ENCODE data around the gene DNAH3. TPM values are rescaled to one million over a fixed set of nuclear protein-coding genes. Genes with fewer than 3 reads are reported as not detected.

DNAH3 gene
- total and polyA plus RNA-seq, 4 donors: not detected

DNA sequence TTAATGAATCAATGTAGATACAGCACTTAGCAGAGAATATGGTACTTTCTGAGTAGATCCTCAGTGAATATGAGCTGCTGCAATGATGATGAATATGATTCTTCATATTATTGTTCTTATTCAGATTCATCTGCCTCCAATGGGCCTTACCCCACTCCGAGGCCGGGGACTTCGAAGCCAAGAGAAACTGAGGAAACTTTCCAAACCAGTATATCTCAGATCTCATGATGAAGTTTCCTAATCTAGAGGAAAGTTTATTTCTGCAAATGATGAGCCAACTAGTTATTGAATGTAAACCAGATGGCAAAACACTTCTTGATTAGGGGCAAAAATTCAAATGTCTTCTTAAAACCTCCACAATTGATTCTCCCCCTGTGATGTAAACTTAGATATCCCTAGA lies 226.8 kb downstream of the DNAH3 start:
- H3K4me1 ChIP-seq (ENCODE audit: control insufficient read depth in 1 of 2, insufficient read depth in 2 of 2, low read length in 2 of 2): no peaks in the 10 kb centered on the region

DNA sequence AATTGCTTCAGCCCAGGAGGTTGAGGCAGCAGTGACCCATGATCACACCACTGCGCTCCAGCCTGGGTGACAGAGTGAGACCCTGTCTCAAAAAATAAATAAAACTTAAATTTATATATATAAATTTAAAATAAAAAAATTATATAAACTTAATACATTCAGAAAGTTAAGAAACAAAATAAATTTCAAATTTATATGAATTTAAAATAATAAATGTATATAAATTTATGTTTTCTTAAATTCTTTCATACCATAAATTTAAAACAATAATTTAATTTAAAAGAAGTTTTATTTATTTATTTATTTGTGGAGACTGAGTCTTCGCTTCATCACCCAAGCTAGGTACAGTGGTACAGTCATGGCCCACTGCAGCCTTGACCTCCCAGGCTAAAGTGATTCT lies 229.8 kb downstream of the DNAH3 start:
- Histone ChIP-seq H3K36me3 (ENCODE audit: control insufficient read depth in 1 of 2, insufficient read depth in 2 of 2, low read length in 1 of 2) (peaks cover 0 to 4% of the 10 kb centered on the region in 2 donors), H3K4me1 (ENCODE audit: control insufficient read depth in 1 of 2, insufficient read depth in 2 of 2, low read length in 2 of 2) (no peaks in the 10 kb centered on the region), H3K4me3 (ENCODE audit: low read length in 2 of 2) (no peak overlapping the region), H3K27ac (ENCODE audit: low read depth in 1 of 2, low read length in 2 of 2) (no peak overlapping the region), H3K27me3 (ENCODE audit: control insufficient read depth in 1 of 2, insufficient read depth in 2 of 2, low read length in 1 of 2) (no peaks in the 10 kb centered on the region), H3K9me3 (ENCODE audit: control insufficient read depth, low read length) (no peaks in the 10 kb centered on the region)
- 99 to 100% methylated on average over 2 of the region's 2 CpGs for WGBS, 2 donors
- intact Hi-C loops (cut with DNase I): no loop called here
- DNase-seq: no peak
- ATAC-seq (ENCODE audit: low FRiP score): no peak

More for the DNA sequence above, 226.8 kb downstream of the DNAH3 start:
- no peak overlapping the region for H3K4me3 ChIP-seq (ENCODE audit: low read length in 2 of 2)
- H3K27me3 ChIP-seq (ENCODE audit: control insufficient read depth in 1 of 2, insufficient read depth in 2 of 2, low read length in 1 of 2): no peaks in the 10 kb centered on the region
- DNase-seq (no peak), ATAC-seq (ENCODE audit: low FRiP score) (no peak)
- peaks cover 0 to 4% of the 10 kb centered on the region in 2 donors for H3K36me3 ChIP-seq (ENCODE audit: control insufficient read depth in 1 of 2, insufficient read depth in 2 of 2, low read length in 1 of 2)
- intact Hi-C loops (cut with DNase I): no loop called here
- no peak overlapping the region for H3K27ac ChIP-seq (ENCODE audit: low read depth in 1 of 2, low read length in 2 of 2)
- H3K9me3 ChIP-seq (ENCODE audit: control insufficient read depth, low read length): no peaks in the 10 kb centered on the region
- WGBS, 2 donors: 87% methylated on average over 3 of the region's 3 CpGs

DNA sequence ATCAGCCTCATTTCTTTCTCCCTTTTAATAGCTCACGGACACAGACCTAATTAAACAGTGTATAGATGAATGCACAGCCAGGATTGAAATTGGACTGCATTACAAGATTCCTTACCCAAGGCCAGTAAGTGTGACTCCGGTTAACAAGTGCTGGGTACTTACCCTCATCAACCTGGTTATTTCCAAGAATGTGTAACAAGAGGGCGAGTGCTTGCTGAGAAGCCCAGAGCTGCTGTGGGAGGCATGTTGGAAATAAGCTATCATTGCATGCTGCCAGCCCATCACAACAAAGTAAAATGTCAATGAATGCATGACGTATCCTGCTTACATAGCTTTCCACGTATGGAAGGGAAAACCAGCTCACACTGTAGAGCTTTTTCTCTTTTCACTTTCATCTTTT lies 230.6 kb downstream of the DNAH3 start:
- WGBS, 2 donors: 87 to 90% methylated on average over 5 of the region's 5 CpGs
- H3K36me3 ChIP-seq (ENCODE audit: control insufficient read depth in 1 of 2, insufficient read depth in 2 of 2, low read length in 1 of 2): peaks cover 0 to 2% of the 10 kb centered on the region in 2 donors
- no peak overlapping the region for H3K4me3 ChIP-seq (ENCODE audit: low read length in 2 of 2)
- no peaks in the 10 kb centered on the region for H3K27me3 ChIP-seq (ENCODE audit: control insufficient read depth in 1 of 2, insufficient read depth in 2 of 2, low read length in 1 of 2)
- no peak for ATAC-seq (ENCODE audit: low FRiP score)
- H3K27ac ChIP-seq (ENCODE audit: low read depth in 1 of 2, low read length in 2 of 2): no peak overlapping the region
- no peaks in the 10 kb centered on the region for H3K4me1 ChIP-seq (ENCODE audit: control insufficient read depth in 1 of 2, insufficient read depth in 2 of 2, low read length in 2 of 2)
- no peak for DNase-seq
- no peaks in the 10 kb centered on the region for H3K9me3 ChIP-seq (ENCODE audit: control insufficient read depth, low read length)
- intact Hi-C loops (cut with DNase I): no loop called here

DNA sequence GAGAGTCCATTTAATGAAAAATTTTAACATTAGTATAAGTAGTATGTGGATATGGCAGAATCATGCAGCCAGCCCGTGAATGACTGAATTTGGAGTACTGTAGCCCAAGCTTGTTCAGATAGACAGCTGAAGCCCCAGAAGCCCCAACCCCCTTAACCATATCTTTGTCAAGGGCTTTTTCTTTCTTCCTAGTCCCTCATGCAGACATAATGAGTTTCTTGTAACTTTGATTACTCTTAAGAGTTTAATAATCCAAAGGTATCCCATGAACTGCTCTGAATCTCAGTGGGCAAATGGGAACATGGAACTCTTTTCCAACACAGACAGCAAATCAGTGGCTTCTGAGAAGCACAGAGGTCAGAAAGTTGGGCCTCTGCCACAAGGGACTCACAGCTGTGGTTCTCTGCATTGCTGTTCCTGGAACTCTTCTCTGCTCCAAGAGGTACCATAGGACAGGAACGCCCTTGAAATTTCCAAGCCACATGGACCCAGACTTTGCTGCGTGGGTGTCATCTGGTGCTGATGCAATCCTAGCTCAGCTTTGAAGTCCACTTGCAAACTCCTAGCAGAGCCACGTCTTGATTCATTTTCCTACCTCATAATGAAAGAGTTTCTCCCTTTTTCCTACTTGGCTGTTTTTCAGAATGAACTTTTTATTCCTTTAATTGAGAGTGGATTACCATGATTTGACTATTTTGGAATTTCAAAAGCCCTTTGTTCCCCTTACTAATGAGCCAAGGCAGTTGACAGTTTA lies 232.0 kb downstream of the DNAH3 start:
- H3K36me3 ChIP-seq (ENCODE audit: control insufficient read depth in 1 of 2, insufficient read depth in 2 of 2, low read length in 1 of 2): peaks cover 0 to 2% of the 10 kb centered on the region in 2 donors
- intact Hi-C loops (cut with DNase I): loop anchor here in 1 of 2 donors (10.0 kb wide), 1 partner anchor 386 kb away; no protein-coding TSS in a partner anchor
- WGBS, 2 donors: 61 to 68% methylated on average over 4 of the region's 4 CpGs
- H3K9me3 ChIP-seq (ENCODE audit: control insufficient read depth, low read length): no peaks in the 10 kb centered on the region
- ATAC-seq (ENCODE audit: low FRiP score): peak; percentile 27
- H3K27ac ChIP-seq (ENCODE audit: low read depth in 1 of 2, low read length in 2 of 2): no peak overlapping the region
- peak in 1 of 2 donors; percentile 65 for DNase-seq
- H3K4me1 ChIP-seq (ENCODE audit: control insufficient read depth in 1 of 2, insufficient read depth in 2 of 2, low read length in 2 of 2): no peaks in the 10 kb centered on the region
- H3K4me3 ChIP-seq (ENCODE audit: low read length in 2 of 2): no peak overlapping the region
- H3K27me3 ChIP-seq (ENCODE audit: control insufficient read depth in 1 of 2, insufficient read depth in 2 of 2, low read length in 1 of 2): no peaks in the 10 kb centered on the region

DNA sequence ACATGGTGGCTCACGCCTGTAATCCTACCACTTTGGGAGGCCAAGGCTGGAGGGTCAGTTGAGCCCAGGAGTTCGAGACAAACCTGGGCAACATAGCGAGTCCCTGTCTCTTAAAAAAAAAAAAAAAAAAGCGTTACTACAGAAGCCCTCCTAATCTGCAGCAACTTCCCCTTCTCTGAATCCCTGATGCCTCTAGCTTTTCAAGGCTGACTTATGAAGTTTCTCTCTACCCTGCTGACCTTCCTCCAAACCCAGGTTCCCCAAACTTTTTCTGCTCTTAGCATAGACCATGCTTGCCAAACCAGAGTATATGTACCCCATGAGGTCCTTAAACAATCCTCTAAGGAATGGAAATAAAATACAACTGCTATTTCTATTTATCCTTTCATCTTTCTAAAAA lies 233.7 kb downstream of the DNAH3 start:
- Histone ChIP-seq H3K36me3 (ENCODE audit: control insufficient read depth in 1 of 2, insufficient read depth in 2 of 2, low read length in 1 of 2) (peaks cover 0 to 2% of the 10 kb centered on the region in 2 donors), H3K27ac (ENCODE audit: low read depth in 1 of 2, low read length in 2 of 2) (no peak overlapping the region), H3K27me3 (ENCODE audit: control insufficient read depth in 1 of 2, insufficient read depth in 2 of 2, low read length in 1 of 2) (no peaks in the 10 kb centered on the region), H3K4me3 (ENCODE audit: low read length in 2 of 2) (no peak overlapping the region), H3K4me1 (ENCODE audit: control insufficient read depth in 1 of 2, insufficient read depth in 2 of 2, low read length in 2 of 2) (no peaks in the 10 kb centered on the region), H3K9me3 (ENCODE audit: control insufficient read depth, low read length) (no peaks in the 10 kb centered on the region)
- DNase-seq (no peak), ATAC-seq (ENCODE audit: low FRiP score) (no peak)
- intact Hi-C loops (cut with DNase I): loop anchor here in 1 of 2 donors (10.0 kb wide), 1 partner anchor 388 kb away; no protein-coding TSS in a partner anchor
- WGBS, 2 donors: 88 to 91% methylated on average over 4 of the region's 4 CpGs

DNA sequence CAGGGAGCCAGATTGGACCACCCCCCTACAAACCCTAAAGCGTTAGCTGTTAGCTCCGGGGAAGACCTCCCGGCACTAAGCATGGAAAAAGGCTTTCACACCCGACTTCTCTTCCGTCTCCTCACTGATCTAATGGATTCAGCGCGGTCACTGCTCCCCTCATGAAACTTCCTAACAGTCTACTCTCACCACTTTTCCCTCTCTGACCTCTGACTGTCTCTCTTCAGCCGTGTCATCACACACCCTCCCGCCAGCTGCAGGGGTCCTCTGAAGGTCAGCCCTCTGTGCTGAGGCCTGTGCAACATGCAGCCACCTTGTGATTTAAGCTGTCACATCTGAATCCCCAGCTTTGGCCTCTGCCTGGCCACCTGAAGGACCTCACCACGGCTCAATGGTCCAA lies 234.4 kb downstream of the DNAH3 start:
- Histone ChIP-seq H3K27ac (ENCODE audit: low read depth in 1 of 2, low read length in 2 of 2) (no peak overlapping the region), H3K4me1 (ENCODE audit: control insufficient read depth in 1 of 2, insufficient read depth in 2 of 2, low read length in 2 of 2) (peaks cover 1 to 2% of the 10 kb centered on the region in 2 donors), H3K27me3 (ENCODE audit: control insufficient read depth in 1 of 2, insufficient read depth in 2 of 2, low read length in 1 of 2) (no peaks in the 10 kb centered on the region), H3K9me3 (ENCODE audit: control insufficient read depth, low read length) (no peaks in the 10 kb centered on the region), H3K36me3 (ENCODE audit: control insufficient read depth in 1 of 2, insufficient read depth in 2 of 2, low read length in 1 of 2) (peaks cover 0 to 2% of the 10 kb centered on the region in 2 donors), H3K4me3 (ENCODE audit: low read length in 2 of 2) (no peak overlapping the region)
- WGBS, 2 donors: 93% methylated on average over 10 of the region's 10 CpGs
- intact Hi-C loops (cut with DNase I): loop anchor here in 1 of 2 donors (10.0 kb wide), 1 partner anchor 389 kb away; no protein-coding TSS in a partner anchor
- DNase-seq (no peak), ATAC-seq (ENCODE audit: low FRiP score) (no peak)

DNA sequence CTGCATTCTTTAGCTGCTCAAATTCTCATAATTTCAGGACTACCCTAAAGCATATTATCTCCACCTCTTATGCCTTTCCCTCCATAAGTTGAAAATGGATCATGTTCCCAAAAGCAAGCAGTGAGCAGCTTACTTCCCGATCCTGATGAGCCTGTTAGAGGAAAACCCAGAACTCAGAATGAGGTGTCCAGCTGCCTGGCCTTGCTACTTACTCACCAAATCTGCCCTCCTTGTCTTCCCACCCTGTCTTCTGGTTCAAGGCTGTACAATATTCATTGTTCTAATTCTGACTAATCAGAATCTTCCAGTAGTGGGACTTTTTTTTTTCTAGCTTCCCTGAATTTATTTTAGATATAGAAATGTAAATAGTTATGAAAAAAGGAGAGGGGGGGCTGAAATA lies 239.3 kb downstream of the DNAH3 start:
- no peaks in the 10 kb centered on the region for H3K27me3 ChIP-seq (ENCODE audit: control insufficient read depth in 1 of 2, insufficient read depth in 2 of 2, low read length in 1 of 2)
- H3K9me3 ChIP-seq (ENCODE audit: control insufficient read depth, low read length): no peaks in the 10 kb centered on the region
- no peak overlapping the region for H3K4me3 ChIP-seq (ENCODE audit: low read length in 2 of 2)
- 48 to 49% methylated on average over 1 of the region's 1 CpG for WGBS, 2 donors
- no peaks in the 10 kb centered on the region for H3K36me3 ChIP-seq (ENCODE audit: control insufficient read depth in 1 of 2, insufficient read depth in 2 of 2, low read length in 1 of 2)
- H3K4me1 ChIP-seq (ENCODE audit: control insufficient read depth in 1 of 2, insufficient read depth in 2 of 2, low read length in 2 of 2): peaks cover 4 to 5% of the 10 kb centered on the region in 2 donors
- ATAC-seq (ENCODE audit: low FRiP score) (no peak), DNase-seq (no peak)
- intact Hi-C loops (cut with DNase I): loop anchor here (5.0 to 10.0 kb wide), 2 partner anchors 59 to 393 kb away; no protein-coding TSS in a partner anchor
- H3K27ac ChIP-seq (ENCODE audit: low read depth in 1 of 2, low read length in 2 of 2): peak overlapping the region; percentile 92 to 97

DNA sequence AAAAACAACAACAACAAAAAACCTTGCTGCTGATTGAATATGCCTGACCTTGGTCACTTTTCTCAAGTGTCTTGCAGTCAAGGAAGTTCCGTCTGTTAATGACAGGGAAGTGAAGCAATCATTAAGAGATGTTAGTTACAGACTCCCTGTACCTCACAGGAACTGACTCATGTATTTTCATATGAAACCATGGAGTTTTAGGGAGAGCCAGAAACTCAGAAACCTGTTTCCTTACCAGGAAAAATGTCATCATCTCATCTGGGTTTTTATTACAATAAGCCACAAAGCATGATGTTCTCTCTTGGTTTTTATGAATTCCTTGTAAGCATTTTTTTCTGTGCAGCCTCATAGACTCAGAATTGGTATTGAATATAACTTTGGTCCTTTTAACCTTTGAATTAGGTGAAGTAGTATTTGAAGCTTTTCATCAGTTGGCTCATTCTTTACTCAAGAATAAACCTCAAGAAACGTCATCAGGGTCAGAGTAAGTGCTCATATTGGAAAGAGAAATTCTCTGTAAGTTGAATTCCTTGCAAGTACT lies 239.8 kb downstream of the DNAH3 start:
- H3K4me1 ChIP-seq (ENCODE audit: control insufficient read depth in 1 of 2, insufficient read depth in 2 of 2, low read length in 2 of 2): peaks cover 5% of the 10 kb centered on the region in 2 donors
- peak overlapping the region; percentile 67 to 92 for H3K27ac ChIP-seq (ENCODE audit: low read depth in 1 of 2, low read length in 2 of 2)
- H3K9me3 ChIP-seq (ENCODE audit: control insufficient read depth, low read length): no peaks in the 10 kb centered on the region
- H3K36me3 ChIP-seq (ENCODE audit: control insufficient read depth in 1 of 2, insufficient read depth in 2 of 2, low read length in 1 of 2): no peaks in the 10 kb centered on the region
- no peak for DNase-seq
- H3K27me3 ChIP-seq (ENCODE audit: control insufficient read depth in 1 of 2, insufficient read depth in 2 of 2, low read length in 1 of 2): no peaks in the 10 kb centered on the region
- WGBS, 2 donors: 3% methylated on average over 2 of the region's 2 CpGs
- ATAC-seq (ENCODE audit: low FRiP score): peak; percentile 59
- no peak overlapping the region for H3K4me3 ChIP-seq (ENCODE audit: low read length in 2 of 2)
- intact Hi-C loops (cut with DNase I): loop anchor here (5.0 to 10.0 kb wide), 2 partner anchors 59 to 394 kb away; no protein-coding TSS in a partner anchor

All from aorta (tissue), 5 donors.